Kidney capillary endothelial cell (primary cell): ENCODE data around the gene SCN8A.

ENCODE experiments used
- DNase-seq: peaks from one replicate; pipeline ENCODE4 v3.0.0-alpha.2; 2018; ENCODE audit warnings: low spot score

Gene SCN8A

DNA sequence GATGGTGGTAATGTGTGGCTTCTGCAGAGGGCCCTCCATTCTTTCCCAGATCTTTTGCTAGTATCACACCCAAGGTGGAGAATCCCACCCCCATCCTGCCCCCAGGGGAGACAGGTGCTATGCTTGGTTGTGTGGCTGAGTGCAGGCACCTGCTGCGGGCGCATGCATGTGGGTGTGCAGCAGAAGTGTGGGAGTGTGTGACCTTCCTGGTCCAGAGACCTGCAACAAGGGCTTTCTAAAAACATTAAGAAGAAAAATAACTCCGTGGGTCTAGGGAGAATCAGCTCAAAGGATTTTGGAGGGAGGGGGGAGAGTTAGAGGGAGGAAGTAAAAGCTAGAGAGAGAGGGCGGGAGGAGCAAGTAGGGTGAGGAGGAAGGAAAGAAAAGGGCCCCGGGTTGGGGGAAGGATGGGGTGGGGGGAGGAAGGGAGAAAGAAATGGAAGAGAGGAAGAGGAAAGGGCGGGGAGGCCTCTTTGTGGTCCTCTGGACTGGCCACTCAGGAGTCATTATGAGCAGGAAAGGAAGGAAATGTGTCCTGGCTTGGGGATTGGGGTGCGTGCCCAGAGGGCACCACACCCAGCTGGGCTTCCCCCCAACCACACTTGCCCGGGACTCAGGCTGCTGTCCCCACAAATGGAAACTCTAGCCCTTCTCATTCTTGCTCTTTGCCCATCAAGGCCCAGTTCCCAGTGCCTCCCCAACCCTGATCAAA lies 260.5 kb downstream of the SCN8A start:
- no peak for DNase-seq

GRCh38 chr12:51852404-51853137 lies 261.5 kb downstream of the SCN8A start:
- no peak for DNase-seq

GRCh38 chr12:51855586-51856428 lies 264.8 kb downstream of the SCN8A start:
- no peak for DNase-seq

- no peak for DNase-seq
Observed at GRCh38 chr12:51860986-51861385, 270.0 kb downstream of the SCN8A start.
